Measurements from ENCODE around the gene USP47. TPM values are rescaled to one million over a fixed set of nuclear protein-coding genes. Genes with fewer than 3 reads are reported as not detected.

Gene USP47
- total and polyA plus RNA-seq, 9 of the 15 experiments (the other 6 are each of a cell fraction or from before 2014, with no cell fraction given) = 13.1 to 63.6 (median 34.7) TPM

DNA sequence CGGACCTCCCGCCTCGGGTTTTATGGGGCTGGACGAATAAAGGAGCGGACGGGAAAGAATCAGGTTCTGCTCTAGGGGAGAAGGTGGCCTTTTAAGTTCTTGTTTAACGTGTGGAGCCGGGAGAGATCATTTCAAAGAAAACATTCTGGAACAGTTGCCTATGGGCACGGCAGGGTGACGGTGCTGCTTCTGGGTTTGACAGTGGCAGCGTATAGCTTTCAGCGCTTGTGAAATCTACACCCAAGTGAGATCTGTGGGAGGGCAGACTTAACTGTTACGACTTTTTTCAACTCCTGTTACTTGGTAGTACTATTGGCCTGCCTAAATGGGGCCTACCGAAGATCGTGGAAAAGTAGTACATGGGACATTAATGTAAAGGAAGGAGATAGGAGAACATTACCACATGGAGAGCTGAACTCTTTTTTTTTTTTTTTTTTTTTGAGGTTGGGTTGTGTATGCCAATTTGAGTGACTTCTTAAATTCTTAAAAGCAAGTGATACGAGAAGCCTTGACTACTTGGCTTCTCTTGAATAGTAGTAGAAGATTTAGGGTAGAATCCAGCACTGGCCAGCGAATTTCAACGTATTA is 743 bp downstream of the USP47 start (continued):
- TF ChIP-seq, protein P1, sequence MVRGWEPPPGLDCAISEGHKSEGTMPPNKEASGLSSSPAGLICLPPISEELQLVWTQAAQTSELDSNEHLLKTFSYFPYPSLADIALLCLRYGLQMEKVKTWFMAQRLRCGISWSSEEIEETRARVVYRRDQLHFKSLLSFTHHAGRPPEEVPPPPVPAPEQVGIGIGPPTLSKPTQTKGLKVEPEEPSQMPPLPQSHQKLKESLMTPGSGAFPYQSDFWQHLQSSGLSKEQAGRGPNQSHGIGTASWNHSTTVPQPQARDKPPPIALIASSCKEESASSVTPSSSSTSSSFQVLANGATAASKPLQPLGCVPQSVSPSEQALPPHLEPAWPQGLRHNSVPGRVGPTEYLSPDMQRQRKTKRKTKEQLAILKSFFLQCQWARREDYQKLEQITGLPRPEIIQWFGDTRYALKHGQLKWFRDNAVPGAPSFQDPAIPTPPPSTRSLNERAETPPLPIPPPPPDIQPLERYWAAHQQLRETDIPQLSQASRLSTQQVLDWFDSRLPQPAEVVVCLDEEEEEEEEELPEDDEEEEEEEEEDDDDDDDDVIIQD (CRISPR knock-in tag; IDR thresholded peaks at IDR 0.05) = no peak
- TF ChIP-seq, protein P2, sequence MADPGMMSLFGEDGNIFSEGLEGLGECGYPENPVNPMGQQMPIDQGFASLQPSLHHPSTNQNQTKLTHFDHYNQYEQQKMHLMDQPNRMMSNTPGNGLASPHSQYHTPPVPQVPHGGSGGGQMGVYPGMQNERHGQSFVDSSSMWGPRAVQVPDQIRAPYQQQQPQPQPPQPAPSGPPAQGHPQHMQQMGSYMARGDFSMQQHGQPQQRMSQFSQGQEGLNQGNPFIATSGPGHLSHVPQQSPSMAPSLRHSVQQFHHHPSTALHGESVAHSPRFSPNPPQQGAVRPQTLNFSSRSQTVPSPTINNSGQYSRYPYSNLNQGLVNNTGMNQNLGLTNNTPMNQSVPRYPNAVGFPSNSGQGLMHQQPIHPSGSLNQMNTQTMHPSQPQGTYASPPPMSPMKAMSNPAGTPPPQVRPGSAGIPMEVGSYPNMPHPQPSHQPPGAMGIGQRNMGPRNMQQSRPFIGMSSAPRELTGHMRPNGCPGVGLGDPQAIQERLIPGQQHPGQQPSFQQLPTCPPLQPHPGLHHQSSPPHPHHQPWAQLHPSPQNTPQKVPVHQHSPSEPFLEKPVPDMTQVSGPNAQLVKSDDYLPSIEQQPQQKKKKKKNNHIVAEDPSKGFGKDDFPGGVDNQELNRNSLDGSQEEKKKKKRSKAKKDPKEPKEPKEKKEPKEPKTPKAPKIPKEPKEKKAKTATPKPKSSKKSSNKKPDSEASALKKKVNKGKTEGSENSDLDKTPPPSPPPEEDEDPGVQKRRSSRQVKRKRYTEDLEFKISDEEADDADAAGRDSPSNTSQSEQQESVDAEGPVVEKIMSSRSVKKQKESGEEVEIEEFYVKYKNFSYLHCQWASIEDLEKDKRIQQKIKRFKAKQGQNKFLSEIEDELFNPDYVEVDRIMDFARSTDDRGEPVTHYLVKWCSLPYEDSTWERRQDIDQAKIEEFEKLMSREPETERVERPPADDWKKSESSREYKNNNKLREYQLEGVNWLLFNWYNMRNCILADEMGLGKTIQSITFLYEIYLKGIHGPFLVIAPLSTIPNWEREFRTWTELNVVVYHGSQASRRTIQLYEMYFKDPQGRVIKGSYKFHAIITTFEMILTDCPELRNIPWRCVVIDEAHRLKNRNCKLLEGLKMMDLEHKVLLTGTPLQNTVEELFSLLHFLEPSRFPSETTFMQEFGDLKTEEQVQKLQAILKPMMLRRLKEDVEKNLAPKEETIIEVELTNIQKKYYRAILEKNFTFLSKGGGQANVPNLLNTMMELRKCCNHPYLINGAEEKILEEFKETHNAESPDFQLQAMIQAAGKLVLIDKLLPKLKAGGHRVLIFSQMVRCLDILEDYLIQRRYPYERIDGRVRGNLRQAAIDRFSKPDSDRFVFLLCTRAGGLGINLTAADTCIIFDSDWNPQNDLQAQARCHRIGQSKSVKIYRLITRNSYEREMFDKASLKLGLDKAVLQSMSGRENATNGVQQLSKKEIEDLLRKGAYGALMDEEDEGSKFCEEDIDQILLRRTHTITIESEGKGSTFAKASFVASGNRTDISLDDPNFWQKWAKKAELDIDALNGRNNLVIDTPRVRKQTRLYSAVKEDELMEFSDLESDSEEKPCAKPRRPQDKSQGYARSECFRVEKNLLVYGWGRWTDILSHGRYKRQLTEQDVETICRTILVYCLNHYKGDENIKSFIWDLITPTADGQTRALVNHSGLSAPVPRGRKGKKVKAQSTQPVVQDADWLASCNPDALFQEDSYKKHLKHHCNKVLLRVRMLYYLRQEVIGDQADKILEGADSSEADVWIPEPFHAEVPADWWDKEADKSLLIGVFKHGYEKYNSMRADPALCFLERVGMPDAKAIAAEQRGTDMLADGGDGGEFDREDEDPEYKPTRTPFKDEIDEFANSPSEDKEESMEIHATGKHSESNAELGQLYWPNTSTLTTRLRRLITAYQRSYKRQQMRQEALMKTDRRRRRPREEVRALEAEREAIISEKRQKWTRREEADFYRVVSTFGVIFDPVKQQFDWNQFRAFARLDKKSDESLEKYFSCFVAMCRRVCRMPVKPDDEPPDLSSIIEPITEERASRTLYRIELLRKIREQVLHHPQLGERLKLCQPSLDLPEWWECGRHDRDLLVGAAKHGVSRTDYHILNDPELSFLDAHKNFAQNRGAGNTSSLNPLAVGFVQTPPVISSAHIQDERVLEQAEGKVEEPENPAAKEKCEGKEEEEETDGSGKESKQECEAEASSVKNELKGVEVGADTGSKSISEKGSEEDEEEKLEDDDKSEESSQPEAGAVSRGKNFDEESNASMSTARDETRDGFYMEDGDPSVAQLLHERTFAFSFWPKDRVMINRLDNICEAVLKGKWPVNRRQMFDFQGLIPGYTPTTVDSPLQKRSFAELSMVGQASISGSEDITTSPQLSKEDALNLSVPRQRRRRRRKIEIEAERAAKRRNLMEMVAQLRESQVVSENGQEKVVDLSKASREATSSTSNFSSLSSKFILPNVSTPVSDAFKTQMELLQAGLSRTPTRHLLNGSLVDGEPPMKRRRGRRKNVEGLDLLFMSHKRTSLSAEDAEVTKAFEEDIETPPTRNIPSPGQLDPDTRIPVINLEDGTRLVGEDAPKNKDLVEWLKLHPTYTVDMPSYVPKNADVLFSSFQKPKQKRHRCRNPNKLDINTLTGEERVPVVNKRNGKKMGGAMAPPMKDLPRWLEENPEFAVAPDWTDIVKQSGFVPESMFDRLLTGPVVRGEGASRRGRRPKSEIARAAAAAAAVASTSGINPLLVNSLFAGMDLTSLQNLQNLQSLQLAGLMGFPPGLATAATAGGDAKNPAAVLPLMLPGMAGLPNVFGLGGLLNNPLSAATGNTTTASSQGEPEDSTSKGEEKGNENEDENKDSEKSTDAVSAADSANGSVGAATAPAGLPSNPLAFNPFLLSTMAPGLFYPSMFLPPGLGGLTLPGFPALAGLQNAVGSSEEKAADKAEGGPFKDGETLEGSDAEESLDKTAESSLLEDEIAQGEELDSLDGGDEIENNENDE (IDR thresholded peaks at IDR 0.05; ENCODE audit: low read depth, low read length) = no peak
- TF ChIP-seq, protein P3, sequence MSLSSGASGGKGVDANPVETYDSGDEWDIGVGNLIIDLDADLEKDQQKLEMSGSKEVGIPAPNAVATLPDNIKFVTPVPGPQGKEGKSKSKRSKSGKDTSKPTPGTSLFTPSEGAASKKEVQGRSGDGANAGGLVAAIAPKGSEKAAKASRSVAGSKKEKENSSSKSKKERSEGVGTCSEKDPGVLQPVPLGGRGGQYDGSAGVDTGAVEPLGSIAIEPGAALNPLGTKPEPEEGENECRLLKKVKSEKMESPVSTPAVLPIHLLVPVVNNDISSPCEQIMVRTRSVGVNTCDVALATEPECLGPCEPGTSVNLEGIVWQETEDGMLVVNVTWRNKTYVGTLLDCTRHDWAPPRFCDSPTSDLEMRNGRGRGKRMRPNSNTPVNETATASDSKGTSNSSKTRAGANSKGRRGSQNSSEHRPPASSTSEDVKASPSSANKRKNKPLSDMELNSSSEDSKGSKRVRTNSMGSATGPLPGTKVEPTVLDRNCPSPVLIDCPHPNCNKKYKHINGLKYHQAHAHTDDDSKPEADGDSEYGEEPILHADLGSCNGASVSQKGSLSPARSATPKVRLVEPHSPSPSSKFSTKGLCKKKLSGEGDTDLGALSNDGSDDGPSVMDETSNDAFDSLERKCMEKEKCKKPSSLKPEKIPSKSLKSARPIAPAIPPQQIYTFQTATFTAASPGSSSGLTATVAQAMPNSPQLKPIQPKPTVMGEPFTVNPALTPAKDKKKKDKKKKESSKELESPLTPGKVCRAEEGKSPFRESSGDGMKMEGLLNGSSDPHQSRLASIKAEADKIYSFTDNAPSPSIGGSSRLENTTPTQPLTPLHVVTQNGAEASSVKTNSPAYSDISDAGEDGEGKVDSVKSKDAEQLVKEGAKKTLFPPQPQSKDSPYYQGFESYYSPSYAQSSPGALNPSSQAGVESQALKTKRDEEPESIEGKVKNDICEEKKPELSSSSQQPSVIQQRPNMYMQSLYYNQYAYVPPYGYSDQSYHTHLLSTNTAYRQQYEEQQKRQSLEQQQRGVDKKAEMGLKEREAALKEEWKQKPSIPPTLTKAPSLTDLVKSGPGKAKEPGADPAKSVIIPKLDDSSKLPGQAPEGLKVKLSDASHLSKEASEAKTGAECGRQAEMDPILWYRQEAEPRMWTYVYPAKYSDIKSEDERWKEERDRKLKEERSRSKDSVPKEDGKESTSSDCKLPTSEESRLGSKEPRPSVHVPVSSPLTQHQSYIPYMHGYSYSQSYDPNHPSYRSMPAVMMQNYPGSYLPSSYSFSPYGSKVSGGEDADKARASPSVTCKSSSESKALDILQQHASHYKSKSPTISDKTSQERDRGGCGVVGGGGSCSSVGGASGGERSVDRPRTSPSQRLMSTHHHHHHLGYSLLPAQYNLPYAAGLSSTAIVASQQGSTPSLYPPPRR (CRISPR knock-in tag; IDR thresholded peaks at IDR 0.05; ENCODE audit: borderline replicate concordance) = no peak
- peak; percentile 20; the same call in 1 of the 2 replicates for TF ChIP-seq FOXM1 (IDR thresholded peaks at IDR 0.05; ENCODE audit: low read depth)
- TF ChIP-seq FOXM1 (CRISPR knock-in tag; IDR thresholded peaks at IDR 0.05; ENCODE audit: low read depth) = no peak
- no peak for TF ChIP-seq DDX20 (tag; IDR thresholded peaks at IDR 0.05; ENCODE audit: low read depth)
- TF ChIP-seq, protein P4, sequence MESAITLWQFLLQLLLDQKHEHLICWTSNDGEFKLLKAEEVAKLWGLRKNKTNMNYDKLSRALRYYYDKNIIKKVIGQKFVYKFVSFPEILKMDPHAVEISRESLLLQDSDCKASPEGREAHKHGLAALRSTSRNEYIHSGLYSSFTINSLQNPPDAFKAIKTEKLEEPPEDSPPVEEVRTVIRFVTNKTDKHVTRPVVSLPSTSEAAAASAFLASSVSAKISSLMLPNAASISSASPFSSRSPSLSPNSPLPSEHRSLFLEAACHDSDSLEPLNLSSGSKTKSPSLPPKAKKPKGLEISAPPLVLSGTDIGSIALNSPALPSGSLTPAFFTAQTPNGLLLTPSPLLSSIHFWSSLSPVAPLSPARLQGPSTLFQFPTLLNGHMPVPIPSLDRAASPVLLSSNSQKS (CRISPR knock-in tag; IDR thresholded peaks at IDR 0.05) = no peak
